AG10803 (cell line): ENCODE results near the gene SPTY2D1.
"Not testable (repeated sequence)": the region's sequence is repeated elsewhere in the genome, so short reads cannot be mapped to it uniquely, and the experiment has no call there.

ENCODE experiments used
- DNase-seq: peaks from one replicate; pipeline ENCODE4 v3.0.0; 2010; ENCODE audit warnings: low read depth
- H3K4me3 ChIP-seq: 2 replicates; pipeline ENCODE4 v1.5.1; 2011; ENCODE audit warnings: mild to moderate bottlenecking, low read length, control low read depth
- TF ChIP-seq, protein P1 (sequence below): conservative IDR thresholded peaks from 2 replicates; pipeline ENCODE4 v1.5.1; 2011; ENCODE audit warnings: mild to moderate bottlenecking, low read length, control low read depth, inconsistent platforms

Gene SPTY2D1

DNA sequence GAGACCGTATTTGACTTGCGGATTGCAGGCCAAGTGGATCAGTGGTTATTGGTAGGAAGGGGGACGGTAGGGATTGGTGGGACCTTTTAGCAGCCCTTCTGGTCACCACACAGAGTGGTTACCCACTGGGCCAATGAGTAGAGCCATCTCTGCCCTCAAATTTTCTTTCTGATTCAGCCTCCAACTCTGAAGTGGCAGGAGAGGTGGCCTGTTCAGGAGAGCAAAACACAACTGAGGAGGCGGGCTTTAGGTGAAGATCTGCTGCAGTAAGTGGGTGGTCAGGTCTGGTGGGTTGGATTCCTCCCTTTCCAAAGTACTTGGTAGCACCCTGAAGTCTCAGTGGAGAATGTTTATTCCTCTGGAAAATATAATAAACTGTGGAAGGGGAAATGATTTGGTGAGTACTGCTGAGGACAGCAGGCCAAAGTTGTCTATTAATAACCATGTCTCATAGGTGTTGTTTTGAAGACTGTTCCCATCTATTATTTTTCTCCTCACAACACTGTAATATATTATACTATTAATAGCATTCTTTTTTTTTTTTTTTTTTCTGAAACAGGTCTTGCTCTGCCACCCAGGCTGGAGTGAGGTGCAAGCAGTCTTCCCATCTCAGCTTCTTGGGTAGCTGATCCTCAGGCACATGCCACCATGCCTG is 33.1 kb downstream of the SPTY2D1 start:
- DNase-seq = no peak
- TF ChIP-seq, protein P1, sequence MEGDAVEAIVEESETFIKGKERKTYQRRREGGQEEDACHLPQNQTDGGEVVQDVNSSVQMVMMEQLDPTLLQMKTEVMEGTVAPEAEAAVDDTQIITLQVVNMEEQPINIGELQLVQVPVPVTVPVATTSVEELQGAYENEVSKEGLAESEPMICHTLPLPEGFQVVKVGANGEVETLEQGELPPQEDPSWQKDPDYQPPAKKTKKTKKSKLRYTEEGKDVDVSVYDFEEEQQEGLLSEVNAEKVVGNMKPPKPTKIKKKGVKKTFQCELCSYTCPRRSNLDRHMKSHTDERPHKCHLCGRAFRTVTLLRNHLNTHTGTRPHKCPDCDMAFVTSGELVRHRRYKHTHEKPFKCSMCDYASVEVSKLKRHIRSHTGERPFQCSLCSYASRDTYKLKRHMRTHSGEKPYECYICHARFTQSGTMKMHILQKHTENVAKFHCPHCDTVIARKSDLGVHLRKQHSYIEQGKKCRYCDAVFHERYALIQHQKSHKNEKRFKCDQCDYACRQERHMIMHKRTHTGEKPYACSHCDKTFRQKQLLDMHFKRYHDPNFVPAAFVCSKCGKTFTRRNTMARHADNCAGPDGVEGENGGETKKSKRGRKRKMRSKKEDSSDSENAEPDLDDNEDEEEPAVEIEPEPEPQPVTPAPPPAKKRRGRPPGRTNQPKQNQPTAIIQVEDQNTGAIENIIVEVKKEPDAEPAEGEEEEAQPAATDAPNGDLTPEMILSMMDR = no peak
- no peak overlapping the region for H3K4me3 ChIP-seq

DNA sequence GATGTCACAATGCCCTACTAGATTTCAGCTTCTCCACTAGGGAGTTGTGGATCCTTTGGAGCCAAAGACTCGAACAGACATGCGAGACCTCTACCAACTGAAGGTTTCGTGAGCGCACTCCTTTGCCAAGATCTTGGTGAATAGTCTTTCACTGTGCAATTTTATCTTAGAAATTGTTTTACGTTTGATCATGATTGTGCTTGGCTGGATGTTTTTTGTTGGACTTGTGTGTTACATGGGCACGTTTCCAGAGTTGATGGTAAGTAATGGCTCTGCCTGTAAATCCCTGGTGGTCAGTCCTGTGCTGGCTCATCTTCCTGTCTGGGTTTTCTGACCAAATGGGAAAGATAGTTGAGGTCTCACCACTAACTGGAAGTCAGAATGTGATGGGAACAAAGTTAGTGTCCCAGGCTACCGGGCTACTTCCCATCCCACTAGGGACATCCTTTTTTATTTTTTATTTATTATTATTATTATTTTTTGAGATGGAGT is 34.4 kb downstream of the SPTY2D1 start, which contains the start of gene MISFA:
Gene MISFA (plus strand): TSS at position 51 of the 492 bp plus-strand sequence. CDS start 140 bp downstream, at position 191.
- TF ChIP-seq, protein P1 = no peak
- no peak for DNase-seq
- no peak within 1 kb of the TSS for H3K4me3 ChIP-seq

DNA sequence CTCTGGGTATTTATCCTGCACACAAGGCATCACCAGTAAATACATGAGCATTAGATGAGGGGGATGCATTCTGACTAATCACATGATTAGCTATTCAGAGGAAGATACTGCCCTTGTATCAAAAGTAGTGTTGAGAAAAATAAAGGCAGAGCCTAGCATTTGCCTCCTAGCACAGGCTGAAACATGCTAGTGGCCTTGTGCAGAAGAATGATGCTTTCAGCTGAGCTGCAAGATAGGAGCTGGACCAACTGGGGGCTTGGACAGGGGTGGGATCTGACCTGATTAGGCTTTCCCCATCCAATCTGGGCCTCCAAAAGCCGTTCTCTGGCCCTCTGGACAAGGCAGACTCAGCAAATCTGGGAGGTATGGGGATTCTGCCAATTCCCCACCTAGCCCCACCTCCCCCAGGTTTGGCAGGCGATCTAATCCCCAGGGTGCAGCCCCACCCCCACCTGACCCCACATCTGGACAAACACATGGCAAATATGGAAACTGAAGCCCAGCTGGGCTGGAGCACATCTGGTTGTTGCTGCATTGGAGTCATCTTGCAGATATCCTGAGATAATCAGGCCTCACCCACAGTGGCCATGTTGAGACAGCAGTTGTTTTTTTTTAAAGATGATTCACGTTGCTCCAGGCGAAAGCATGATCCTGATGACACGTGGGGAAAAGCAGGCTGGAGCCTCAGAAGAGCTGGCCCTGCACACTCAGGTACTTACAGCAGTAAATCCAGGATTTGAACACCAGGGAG is 39.0 kb downstream of the SPTY2D1 start:
- TF ChIP-seq, protein P1 = no peak
- no peak for DNase-seq
- H3K4me3 ChIP-seq = no peak overlapping the region

DNA sequence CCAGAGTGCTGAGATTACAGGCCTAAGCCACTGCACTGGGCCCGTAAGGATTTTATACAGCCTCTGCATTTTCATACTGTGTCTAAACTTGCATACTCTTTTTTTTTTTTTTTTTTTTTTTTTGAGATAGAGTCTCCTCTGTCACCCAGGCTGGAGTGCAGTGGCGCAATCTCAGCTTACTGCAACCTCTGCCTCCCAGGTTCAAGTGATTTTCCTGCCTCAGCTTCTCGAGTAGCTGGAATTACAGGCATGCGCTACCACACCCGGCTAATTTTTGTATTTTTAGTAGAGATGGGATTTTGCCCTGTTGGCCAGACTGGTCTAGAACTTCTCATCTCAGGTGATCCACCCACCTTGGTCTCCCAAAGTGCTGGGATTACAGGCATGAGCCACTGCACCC is 40.1 kb downstream of the SPTY2D1 start:
- H3K4me3 ChIP-seq, DNase-seq: not testable (repeated sequence)

DNA sequence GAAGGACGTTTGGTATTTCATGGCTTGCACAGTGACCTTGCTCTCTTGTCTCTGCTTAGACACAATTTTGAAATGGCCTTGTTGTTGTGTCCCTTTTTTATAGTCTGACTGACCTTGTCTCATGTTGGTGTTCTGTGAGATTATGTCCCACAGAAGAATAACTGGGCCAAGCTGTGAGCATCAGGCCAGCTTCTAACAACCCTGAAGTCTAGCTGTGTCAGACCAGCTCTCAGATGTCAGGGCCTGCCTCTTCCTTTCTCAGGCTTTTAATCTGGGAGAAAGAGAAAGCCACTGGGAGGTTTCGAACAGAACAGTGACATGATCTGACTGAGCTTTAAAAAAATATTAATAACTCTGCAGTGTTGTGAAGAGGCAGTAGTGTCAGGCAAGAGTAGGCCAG is 43.6 kb downstream of the SPTY2D1 start:
- DNase-seq = no peak
- TF ChIP-seq, protein P1 = no peak
- no peak overlapping the region for H3K4me3 ChIP-seq

DNA sequence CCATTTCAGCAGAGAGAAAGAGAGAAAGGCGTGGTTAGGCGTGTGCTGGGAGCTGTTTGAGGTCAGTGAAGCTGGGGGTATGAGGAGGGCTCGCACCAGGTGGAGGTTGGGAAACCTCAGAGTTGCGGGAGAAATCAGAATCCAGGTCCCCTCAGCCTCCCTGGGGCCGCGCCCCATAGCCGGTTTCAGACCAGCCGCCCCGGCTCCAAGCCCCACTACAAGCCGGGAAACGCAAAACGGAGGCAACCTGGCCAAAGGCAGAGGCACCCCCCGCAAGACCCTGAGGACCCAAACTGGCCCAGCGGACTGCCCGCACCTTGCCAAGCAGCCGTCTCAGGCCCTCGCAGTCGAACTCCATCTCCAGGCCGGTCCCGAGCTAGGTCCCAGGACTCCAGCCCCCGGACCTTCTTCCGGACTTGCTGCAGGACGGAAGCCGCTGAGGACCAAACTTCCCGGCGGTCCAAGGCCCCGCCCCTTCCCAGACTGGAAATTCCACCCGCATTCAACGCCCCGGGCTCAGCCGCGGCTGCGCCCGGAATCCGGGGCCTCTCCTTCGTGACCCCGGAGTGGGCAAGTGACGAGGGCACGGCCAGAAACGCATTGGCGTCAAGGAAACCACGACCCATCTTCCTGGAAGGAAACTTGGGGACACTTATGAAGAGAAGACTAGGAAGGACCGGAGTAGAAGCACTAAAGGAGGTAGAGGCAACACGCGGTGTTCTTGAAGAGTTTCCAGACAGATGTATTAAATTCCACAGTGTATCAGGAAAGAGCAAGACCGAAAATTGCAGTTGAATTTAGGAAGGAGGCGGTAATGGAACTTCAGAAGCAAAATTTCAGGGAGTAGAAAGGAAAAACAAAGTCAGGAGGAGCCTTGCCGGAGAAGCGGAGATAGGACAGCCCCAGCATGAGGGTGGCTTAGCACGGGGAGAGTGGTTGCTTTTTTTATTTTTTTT is 45.6 kb downstream of the SPTY2D1 start, which contains the start of gene UEVLD:
Gene UEVLD (minus strand): TSS at position 438 of the 956 bp plus-strand sequence. CDS start 80 bp downstream, at position 358.
- peak within 1 kb of the TSS; percentile 96 for H3K4me3 ChIP-seq
- DNase-seq = peak; percentile 91
- TF ChIP-seq, protein P1 = no peak

DNA sequence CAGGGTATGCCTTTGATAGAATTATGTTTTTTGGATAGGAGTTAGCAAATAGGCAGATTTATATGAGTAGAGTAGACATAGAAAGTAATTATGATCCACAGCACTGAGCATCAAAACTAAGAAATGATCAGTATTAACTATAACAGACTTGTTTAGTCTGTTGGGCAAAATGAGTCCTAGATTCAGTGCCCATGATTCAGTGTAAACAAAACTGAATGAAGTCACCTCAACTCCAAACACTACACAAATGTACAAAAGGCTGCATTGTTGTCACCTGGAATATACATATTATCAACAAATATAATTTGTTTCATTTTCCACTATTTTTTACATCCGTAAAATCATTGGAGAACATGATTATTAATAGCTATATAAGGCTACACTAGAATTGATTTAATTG is 52.3 kb downstream of the SPTY2D1 start:
- H3K4me3 ChIP-seq = no peak overlapping the region
- no peak for DNase-seq
- TF ChIP-seq, protein P1 = no peak
